Central memory CD8-positive, alpha-beta T cell (primary cell): ENCODE measurements around the gene FRS2.
"Not testable (repeated sequence)": the region's sequence is repeated elsewhere in the genome, so short reads cannot be mapped to it uniquely, and the experiment has no call there.

Experiments used
- ATAC-seq: fragments of 150-1000 bp; cut with Tn5 transposase; replicated peaks from 2 replicates; pipeline ENCODE4 v1.10.0; 2022; ENCODE audit warnings: mild to moderate bottlenecking, moderate FRiP score, moderate number of reproducible peaks; ENCODE audit not compliant: poor library complexity, severe bottlenecking; ENCODE audit errors: extremely low read depth
- DNase-seq, 2 donors: peaks; one replicate each; pipeline ENCODE4 v3.0.0; 2021; ENCODE audit warnings: low spot score in 2 of 2
- H3K27ac Mint-ChIP-seq: one replicate; pipeline ENCODE4 v1.8.0; 2022; ENCODE audit warnings: low read depth, mild to moderate bottlenecking, moderate library complexity, mixed read lengths
- H3K27me3 Mint-ChIP-seq: one replicate; pipeline ENCODE4 v1.8.0; 2022; ENCODE audit warnings: mixed read lengths
- H3K36me3 Mint-ChIP-seq: one replicate; pipeline ENCODE4 v1.8.0; 2022; ENCODE audit warnings: mild to moderate bottlenecking, moderate library complexity, mixed read lengths; ENCODE audit not compliant: insufficient read depth
- H3K4me1 Mint-ChIP-seq: one replicate; pipeline ENCODE4 v1.8.0; 2022; ENCODE audit warnings: mixed read lengths
- H3K4me3 Mint-ChIP-seq: one replicate; pipeline ENCODE4 v1.8.0; 2022; ENCODE audit warnings: mild to moderate bottlenecking, moderate library complexity, mixed read lengths
- H3K9me3 Mint-ChIP-seq: one replicate; pipeline ENCODE4 v1.8.0; 2022; ENCODE audit warnings: mixed read lengths

FRS2 gene

GRCh38 chr12:69585189-69586062 is 115.2 kb downstream of the FRS2 start, which contains the start of gene CCT2:
Gene CCT2 (plus strand): TSS chr12:69585459. CDS start chr12:69585522, 63 bp downstream.
- no peaks in the 10 kb centered on the region for H3K9me3 Mint-ChIP-seq
- DNase-seq (peak; percentile 91 to 92), ATAC-seq (peak; percentile 93)
- H3K27ac Mint-ChIP-seq, result peak within 1 kb of the TSS; percentile 97
- peaks cover 8% of the 10 kb centered on the region for H3K4me1 Mint-ChIP-seq
- peaks cover 41% of the 10 kb centered on the region for H3K36me3 Mint-ChIP-seq
- H3K27me3 Mint-ChIP-seq, result no peaks in the 10 kb centered on the region
- H3K4me3 Mint-ChIP-seq, result peak within 1 kb of the TSS; percentile 99

GRCh38 chr12:69588527-69588926 is 118.3 kb downstream of the FRS2 start:
- ATAC-seq, result no peak
- H3K9me3 Mint-ChIP-seq, result no peaks in the 10 kb centered on the region
- no peak overlapping the region for H3K27ac Mint-ChIP-seq
- H3K4me1 Mint-ChIP-seq, result peaks cover 8% of the 10 kb centered on the region
- H3K36me3 Mint-ChIP-seq, result peaks cover 69% of the 10 kb centered on the region
- H3K4me3 Mint-ChIP-seq, result no peak overlapping the region
- no peak for DNase-seq
- H3K27me3 Mint-ChIP-seq, result no peaks in the 10 kb centered on the region

- H3K36me3 Mint-ChIP-seq, result peaks cover 75% of the 10 kb centered on the region
- no peaks in the 10 kb centered on the region for H3K9me3 Mint-ChIP-seq
- peaks cover 8% of the 10 kb centered on the region for H3K4me1 Mint-ChIP-seq
- ATAC-seq (no peak), DNase-seq (no peak)
- H3K4me3 Mint-ChIP-seq, result no peak overlapping the region
- no peaks in the 10 kb centered on the region for H3K27me3 Mint-ChIP-seq
- H3K27ac Mint-ChIP-seq, result no peak overlapping the region
Measured at GRCh38 chr12:69589082-69589481, 118.9 kb downstream of the FRS2 start.

- no peaks in the 10 kb centered on the region for H3K27me3 Mint-ChIP-seq
- peaks cover 9% of the 10 kb centered on the region for H3K4me1 Mint-ChIP-seq
- no peak overlapping the region for H3K27ac Mint-ChIP-seq
- H3K36me3 Mint-ChIP-seq, result peaks cover 71% of the 10 kb centered on the region
- ATAC-seq, result no peak
- DNase-seq, result no peak
- H3K9me3 Mint-ChIP-seq, result no peaks in the 10 kb centered on the region
- H3K4me3 Mint-ChIP-seq, result no peak overlapping the region
Measured at GRCh38 chr12:69595689-69596088, 125.5 kb downstream of the FRS2 start.

- Mint-ChIP-seq H3K27me3 (no peaks in the 10 kb centered on the region), H3K36me3 (peaks cover 66% of the 10 kb centered on the region), H3K9me3 (no peaks in the 10 kb centered on the region), H3K4me1 (peaks cover 14% of the 10 kb centered on the region), H3K4me3 (no peak overlapping the region), H3K27ac (no peak overlapping the region)
- DNase-seq (no peak), ATAC-seq (no peak)
Measured at GRCh38 chr12:69598174-69598753, 128.1 kb downstream of the FRS2 start.

GRCh38 chr12:69600804-69601203 is 130.6 kb downstream of the FRS2 start:
- Mint-ChIP-seq H3K27me3 (no peaks in the 10 kb centered on the region), H3K9me3 (no peaks in the 10 kb centered on the region), H3K27ac (no peak overlapping the region), H3K4me1 (peaks cover 9% of the 10 kb centered on the region), H3K36me3 (peaks cover 42% of the 10 kb centered on the region), H3K4me3 (no peak overlapping the region)
- no peak for DNase-seq
- ATAC-seq, result no peak

GRCh38 chr12:69601962-69602685 is 131.9 kb downstream of the FRS2 start:
- Mint-ChIP-seq H3K27me3 (no peaks in the 10 kb centered on the region), H3K27ac (no peak overlapping the region), H3K4me1 (peaks cover 9% of the 10 kb centered on the region), H3K9me3 (no peaks in the 10 kb centered on the region), H3K4me3 (no peak overlapping the region), H3K36me3 (peaks cover 40% of the 10 kb centered on the region)
- DNase-seq (no peak), ATAC-seq (no peak)

GRCh38 chr12:69602954-69603353 is 132.8 kb downstream of the FRS2 start:
- no peak overlapping the region for H3K27ac Mint-ChIP-seq
- DNase-seq (no peak), ATAC-seq (no peak)
- H3K27me3 Mint-ChIP-seq, result no peaks in the 10 kb centered on the region
- H3K9me3 Mint-ChIP-seq, result no peaks in the 10 kb centered on the region
- H3K4me3 Mint-ChIP-seq, result no peak overlapping the region
- peaks cover 9% of the 10 kb centered on the region for H3K4me1 Mint-ChIP-seq
- H3K36me3 Mint-ChIP-seq, result peaks cover 34% of the 10 kb centered on the region

GRCh38 chr12:69603556-69603955 is 133.4 kb downstream of the FRS2 start:
- H3K27ac Mint-ChIP-seq, result not testable (repeated sequence)

GRCh38 chr12:69604275-69604674 is 134.1 kb downstream of the FRS2 start:
- not testable (repeated sequence) for H3K4me3 Mint-ChIP-seq, H3K9me3 Mint-ChIP-seq, H3K27me3 Mint-ChIP-seq, H3K27ac Mint-ChIP-seq, ATAC-seq, DNase-seq
- peaks cover 26% of the 10 kb centered on the region for H3K36me3 Mint-ChIP-seq
- peaks cover 13% of the 10 kb centered on the region for H3K4me1 Mint-ChIP-seq

More at GRCh38 chr12:69603556-69603955, 133.4 kb downstream of the FRS2 start:
- H3K4me1 Mint-ChIP-seq, H3K4me3 Mint-ChIP-seq, DNase-seq, ATAC-seq, H3K27me3 Mint-ChIP-seq, H3K9me3 Mint-ChIP-seq: not testable (repeated sequence)
- H3K36me3 Mint-ChIP-seq, result peaks cover 31% of the 10 kb centered on the region

GRCh38 chr12:69608114-69608513 is 137.9 kb downstream of the FRS2 start:
- H3K4me3 Mint-ChIP-seq, result no peak overlapping the region
- no peak overlapping the region for H3K27ac Mint-ChIP-seq
- H3K9me3 Mint-ChIP-seq, result no peaks in the 10 kb centered on the region
- H3K4me1 Mint-ChIP-seq, result peaks cover 5% of the 10 kb centered on the region
- no peaks in the 10 kb centered on the region for H3K36me3 Mint-ChIP-seq
- ATAC-seq (no peak), DNase-seq (no peak)
- no peaks in the 10 kb centered on the region for H3K27me3 Mint-ChIP-seq

- peaks cover 5% of the 10 kb centered on the region for H3K4me1 Mint-ChIP-seq
- DNase-seq (no peak), ATAC-seq (no peak)
- no peak overlapping the region for H3K4me3 Mint-ChIP-seq
- H3K36me3 Mint-ChIP-seq, result no peaks in the 10 kb centered on the region
- H3K27ac Mint-ChIP-seq, result no peak overlapping the region
- no peaks in the 10 kb centered on the region for H3K9me3 Mint-ChIP-seq
- H3K27me3 Mint-ChIP-seq, result peaks cover 11% of the 10 kb centered on the region
Measured at GRCh38 chr12:69610126-69610525, 139.9 kb downstream of the FRS2 start.
